ENCODE data around the gene NYAP1.
A peak's percentile ranks its signal among the peaks of the same experiment; 100 is the strongest.
"Not testable (repeated sequence)": the region's sequence is repeated elsewhere in the genome, so short reads cannot be mapped to it uniquely, and the experiment has no call there.

Gene NYAP1

DNA sequence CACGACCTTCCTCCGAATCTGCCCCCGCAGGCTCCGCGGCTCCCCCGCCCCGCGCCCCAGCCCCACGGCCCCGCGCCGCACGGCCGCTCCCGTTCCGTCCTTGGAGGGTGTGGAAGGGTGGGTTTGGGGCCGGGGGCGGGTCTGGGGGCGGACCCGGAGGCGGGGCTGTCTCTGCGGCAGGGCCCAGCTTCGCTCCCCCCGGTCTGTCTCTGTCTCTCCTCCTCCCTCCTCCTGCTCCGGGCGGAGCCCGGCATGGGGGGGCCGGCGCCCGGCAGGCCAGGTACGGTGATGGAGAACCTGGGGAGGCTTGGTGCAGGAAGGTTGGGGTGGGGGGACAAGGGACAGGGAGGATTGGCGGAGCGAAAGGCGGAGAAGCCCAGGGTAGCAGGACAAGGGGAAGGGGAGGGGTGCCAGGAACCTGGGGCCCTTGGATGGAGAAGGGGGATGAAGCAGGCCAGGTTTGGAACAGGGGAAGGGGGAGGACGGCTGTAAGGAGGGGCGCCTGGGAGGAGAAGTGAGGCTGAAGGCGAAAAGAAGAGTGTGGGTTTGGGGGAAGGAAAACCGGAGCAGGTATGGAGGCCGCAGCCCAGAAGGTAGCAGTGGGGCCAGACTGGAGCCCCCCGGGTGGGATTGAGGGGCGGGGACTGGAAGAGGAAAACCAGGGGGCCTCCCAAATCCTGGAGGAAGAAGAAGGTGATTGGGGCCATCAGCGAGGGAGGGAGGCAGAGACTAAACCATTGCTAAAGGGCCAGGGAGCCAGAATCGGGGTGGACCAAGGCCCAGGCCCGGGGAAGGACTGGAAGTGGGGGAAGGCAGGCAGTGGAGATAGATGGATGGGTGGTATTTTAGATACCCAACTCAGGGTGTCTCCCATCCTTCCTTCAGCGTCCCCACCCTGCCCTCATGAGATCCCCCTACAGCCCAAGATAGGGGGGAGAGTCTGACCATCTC lies at the start of gene NYAP1:
Gene NYAP1 (plus strand): TSS at position 206 of the 951 bp plus-strand sequence. CDS start 1,385 bp downstream, outside the sequence.
- DNase-seq (ENCODE audit: low read depth), result peak; percentile 39

DNA sequence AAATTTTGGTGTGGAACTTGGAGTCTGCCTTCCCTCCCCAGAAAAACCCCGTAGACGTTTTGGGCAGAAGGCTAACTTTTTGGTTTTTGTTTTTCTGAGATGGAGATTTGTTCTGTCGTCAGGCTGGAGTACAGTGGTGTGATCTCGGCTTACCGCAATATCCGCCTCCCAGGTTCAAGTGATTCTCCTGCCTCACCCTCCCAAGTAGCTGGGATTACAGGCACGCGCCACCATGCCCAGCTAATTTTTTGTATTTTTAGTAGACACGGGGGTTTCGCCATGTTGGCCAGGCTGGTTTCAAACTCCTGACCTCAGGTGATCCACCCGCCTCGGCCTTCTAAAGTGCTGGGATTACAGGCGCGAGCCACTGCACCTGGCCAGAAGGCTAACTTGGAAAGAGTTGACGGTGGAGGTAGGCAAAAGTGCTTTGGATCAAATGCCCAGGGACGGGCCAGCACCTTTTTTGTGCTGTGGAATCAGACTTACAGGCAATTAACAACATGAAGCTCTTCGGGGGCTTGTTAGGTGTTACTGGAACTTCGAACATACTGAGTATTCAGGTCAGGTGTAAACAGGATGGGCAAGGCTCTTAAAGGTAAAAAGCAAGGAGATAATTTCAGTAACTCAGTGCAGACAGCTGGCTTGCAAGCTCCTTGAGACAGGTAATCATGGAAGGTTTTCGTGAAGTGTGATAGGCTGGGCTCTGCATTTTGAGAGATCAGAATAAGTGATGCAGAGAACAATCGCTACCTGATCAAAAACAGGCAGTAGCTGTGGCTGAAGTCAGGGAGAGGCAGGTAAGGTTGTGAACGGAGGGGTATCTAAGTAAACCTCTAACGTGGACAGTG lies 49.2 kb upstream of the NYAP1 start:
- no peak for DNase-seq (ENCODE audit: low read depth)

GRCh38 chr7:100435401-100436304 lies 48.1 kb upstream of the NYAP1 start:
- DNase-seq (ENCODE audit: low read depth), result peak; percentile 42

GRCh38 chr7:100437150-100438100 lies 46.3 kb upstream of the NYAP1 start:
- no peak for DNase-seq (ENCODE audit: low read depth)

- no peak for DNase-seq (ENCODE audit: low read depth)
These were observed 45.6 kb upstream of the NYAP1 start for GRCh38 chr7:100438172-100438571.

DNA sequence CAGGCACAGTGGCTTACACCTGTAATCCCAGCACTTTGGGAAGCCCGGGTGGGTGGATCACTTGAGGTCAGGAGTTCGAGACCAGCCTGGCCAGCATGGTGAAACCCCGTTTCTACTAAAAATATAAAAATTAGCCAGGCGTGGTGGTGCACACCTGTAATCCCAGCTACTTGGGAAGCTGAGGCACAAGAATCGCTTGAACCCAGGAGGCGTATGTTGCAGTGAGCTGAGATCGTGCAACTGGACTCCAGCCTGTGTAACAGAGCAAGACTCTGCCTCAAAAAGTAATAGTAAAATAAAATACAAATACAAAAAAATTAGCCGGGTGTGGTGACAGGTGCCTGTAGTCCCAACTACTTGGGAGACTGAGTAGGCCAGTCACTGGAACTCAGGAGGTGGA lies 45.0 kb upstream of the NYAP1 start:
- DNase-seq (ENCODE audit: low read depth), result not testable (repeated sequence)

GRCh38 chr7:100439244-100439643 lies 44.5 kb upstream of the NYAP1 start:
- DNase-seq (ENCODE audit: low read depth), result not testable (repeated sequence)

GRCh38 chr7:100441641-100442535 lies 41.8 kb upstream of the NYAP1 start:
- no peak for DNase-seq (ENCODE audit: low read depth)

GRCh38 chr7:100443096-100443840 lies 40.5 kb upstream of the NYAP1 start:
- no peak for DNase-seq (ENCODE audit: low read depth)

DNA sequence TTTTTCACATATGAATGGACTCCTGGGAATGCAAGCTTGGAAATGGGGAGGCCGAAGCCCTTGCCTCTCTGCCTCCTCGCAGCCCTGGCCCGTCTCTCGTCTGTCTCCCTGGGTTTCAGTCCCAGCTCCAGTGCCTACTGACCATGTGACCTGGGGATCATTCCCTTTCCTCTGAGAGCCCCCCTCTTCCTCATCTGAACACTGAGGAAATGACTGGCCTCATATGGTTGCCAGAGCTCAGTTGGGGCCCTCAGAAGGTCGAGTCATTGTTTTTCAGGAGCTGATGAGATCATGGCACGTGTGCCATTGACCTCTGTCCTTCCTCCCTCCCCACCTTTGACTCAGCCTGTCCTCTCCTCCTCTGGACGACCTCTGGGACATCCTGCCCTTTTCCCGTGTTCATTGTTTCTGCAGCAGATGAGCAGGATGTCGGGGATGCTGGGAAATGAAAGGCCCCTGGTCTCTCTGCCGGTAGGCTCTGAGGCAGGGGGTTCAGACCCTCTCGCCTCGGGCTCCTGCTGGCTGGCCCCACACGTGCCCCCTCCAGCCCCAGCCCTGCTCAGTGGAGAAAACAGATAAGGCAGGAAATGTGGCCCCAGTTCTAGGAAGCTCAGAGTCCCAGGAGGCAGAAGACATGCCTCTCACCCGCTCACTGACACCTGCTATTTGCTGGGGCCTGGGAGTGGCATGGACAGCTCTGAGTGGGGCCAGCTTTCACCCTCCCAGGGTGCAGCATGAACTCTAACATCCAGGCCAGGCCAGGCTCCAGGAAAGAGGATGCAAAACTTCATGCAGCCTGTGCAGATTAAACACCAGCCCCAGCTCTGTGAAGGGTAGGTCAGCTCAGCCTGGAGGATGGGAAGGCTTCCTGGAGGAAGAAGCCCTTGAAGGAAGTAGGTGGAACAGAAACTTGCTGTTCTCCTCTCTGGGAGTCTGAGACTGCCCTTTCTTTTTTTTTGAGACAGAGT lies 39.1 kb upstream of the NYAP1 start:
- DNase-seq (ENCODE audit: low read depth), result no peak

GRCh38 chr7:100446040-100446439 lies 37.7 kb upstream of the NYAP1 start:
- no peak for DNase-seq (ENCODE audit: low read depth)

- not testable (repeated sequence) for DNase-seq (ENCODE audit: low read depth)
These were observed 36.4 kb upstream of the NYAP1 start for GRCh38 chr7:100447363-100447762.

GRCh38 chr7:100449190-100449795 lies 34.4 kb upstream of the NYAP1 start:
- no peak for DNase-seq (ENCODE audit: low read depth)

- DNase-seq (ENCODE audit: low read depth), result no peak
These were observed 31.2 kb upstream of the NYAP1 start for GRCh38 chr7:100452513-100452912.

- not testable (repeated sequence) for DNase-seq (ENCODE audit: low read depth)
These were observed 29.9 kb upstream of the NYAP1 start for GRCh38 chr7:100453854-100454253.

GRCh38 chr7:100455206-100455605 lies 28.5 kb upstream of the NYAP1 start:
- no peak for DNase-seq (ENCODE audit: low read depth)

DNA sequence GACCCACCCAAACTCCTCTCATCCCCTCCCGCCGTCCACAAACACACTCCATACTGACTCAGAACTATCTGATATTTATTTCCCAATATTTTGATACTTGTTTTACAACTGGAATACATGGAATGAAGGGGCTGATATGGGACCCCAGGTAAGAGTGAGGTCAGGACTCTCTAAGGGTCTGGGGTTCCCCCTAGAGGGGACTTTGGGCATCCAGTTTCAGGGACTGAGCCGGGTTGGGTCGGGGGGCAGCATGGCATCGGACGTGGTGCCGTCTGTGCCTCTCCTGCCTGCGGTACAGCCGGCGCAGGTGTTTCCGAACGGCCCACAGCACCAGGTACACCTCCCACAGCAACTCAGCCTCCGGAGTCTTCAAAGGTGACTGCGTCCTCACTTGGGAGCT lies 27.2 kb upstream of the NYAP1 start:
- DNase-seq (ENCODE audit: low read depth), result no peak
